Measurements from ENCODE around the gene CYRIA.

Gene CYRIA

GRCh38 chr2:16653799-16654198 lies 11.8 kb downstream of the CYRIA start:
- TF ChIP-seq CTCF (IDR thresholded peaks at IDR 0.05; ENCODE audit: low read length) (no peak), EZH2 (IDR thresholded peaks at IDR 0.05; ENCODE audit: borderline replicate concordance, low read length) (no peak)
- Histone ChIP-seq H3K4me1 (ENCODE audit: insufficient read depth, low read length, severe bottlenecking) (peaks cover 94% of the 10 kb centered on the region), H3K9ac (ENCODE audit: low read length) (no peak overlapping the region; the same call in 1 of the 2 replicates), H3K9me2 (ENCODE audit: low read depth, low read length) (no peaks in the 10 kb centered on the region), H3K27ac (ENCODE audit: low read depth, low read length, poor library complexity, severe bottlenecking) (peak overlapping the region; percentile 75), H2AFZ (ENCODE audit: low read length) (no peak overlapping the region), H3K36me3 (ENCODE audit: insufficient read depth, low read length) (no peaks in the 10 kb centered on the region), H3K4me2 (ENCODE audit: low read length) (peak overlapping the region; percentile 25; the same call in 1 of the 2 replicates), H3K9me3 (ENCODE audit: low read length) (no peaks in the 10 kb centered on the region), H4K20me1 (ENCODE audit: insufficient read depth, low read length) (no peaks in the 10 kb centered on the region), H3K27me3 (ENCODE audit: insufficient read depth, low read length) (no peaks in the 10 kb centered on the region), H3F3A (ENCODE audit: insufficient read depth, low read length) (no peaks in the 10 kb centered on the region), H3K4me3 (ENCODE audit: low read depth, low read length, poor library complexity, severe bottlenecking) (no peak overlapping the region), H3K79me2 (ENCODE audit: insufficient read depth, low read length) (no peaks in the 10 kb centered on the region)

- Histone ChIP-seq H3K79me2 (ENCODE audit: insufficient read depth, low read length) (no peaks in the 10 kb centered on the region), H3K27ac (ENCODE audit: low read depth, low read length, poor library complexity, severe bottlenecking) (peak overlapping the region; percentile 75), H3K4me1 (ENCODE audit: insufficient read depth, low read length, severe bottlenecking) (peaks cover 94% of the 10 kb centered on the region)
These were observed 12.6 kb downstream of the CYRIA start for GRCh38 chr2:16653083-16653375.

GRCh38 chr2:16652296-16653082 lies 13.1 kb downstream of the CYRIA start:
- Histone ChIP-seq H3F3A (ENCODE audit: insufficient read depth, low read length) (no peaks in the 10 kb centered on the region), H3K27me3 (ENCODE audit: insufficient read depth, low read length) (no peaks in the 10 kb centered on the region), H3K9ac (ENCODE audit: low read length) (peak overlapping the region; percentile 3; the same call in 1 of the 2 replicates), H3K4me3 (ENCODE audit: low read depth, low read length, poor library complexity, severe bottlenecking) (no peak overlapping the region), H3K9me2 (ENCODE audit: low read depth, low read length) (no peaks in the 10 kb centered on the region), H3K79me2 (ENCODE audit: insufficient read depth, low read length) (no peaks in the 10 kb centered on the region), H3K36me3 (ENCODE audit: insufficient read depth, low read length) (no peaks in the 10 kb centered on the region), H3K4me1 (ENCODE audit: insufficient read depth, low read length, severe bottlenecking) (peaks cover 94% of the 10 kb centered on the region), H3K9me3 (ENCODE audit: low read length) (no peaks in the 10 kb centered on the region), H3K4me2 (ENCODE audit: low read length) (peak overlapping the region; percentile 14; the same call in 1 of the 2 replicates), H4K20me1 (ENCODE audit: insufficient read depth, low read length) (no peaks in the 10 kb centered on the region), H3K27ac (ENCODE audit: low read depth, low read length, poor library complexity, severe bottlenecking) (peak overlapping the region; percentile 75), H2AFZ (ENCODE audit: low read length) (no peak overlapping the region)
- no peak for TF ChIP-seq EZH2 (IDR thresholded peaks at IDR 0.05; ENCODE audit: borderline replicate concordance, low read length)
- TF ChIP-seq CTCF (IDR thresholded peaks at IDR 0.05; ENCODE audit: low read length) = no peak

More at GRCh38 chr2:16653083-16653375, 12.6 kb downstream of the CYRIA start:
- TF ChIP-seq CTCF (IDR thresholded peaks at IDR 0.05; ENCODE audit: low read length) = no peak
- TF ChIP-seq EZH2 (IDR thresholded peaks at IDR 0.05; ENCODE audit: borderline replicate concordance, low read length) = no peak
- Histone ChIP-seq H3K4me2 (ENCODE audit: low read length) (peak overlapping the region; percentile 14; the same call in 1 of the 2 replicates), H3K4me3 (ENCODE audit: low read depth, low read length, poor library complexity, severe bottlenecking) (no peak overlapping the region), H3F3A (ENCODE audit: insufficient read depth, low read length) (no peaks in the 10 kb centered on the region), H3K9me2 (ENCODE audit: low read depth, low read length) (no peaks in the 10 kb centered on the region), H3K9me3 (ENCODE audit: low read length) (no peaks in the 10 kb centered on the region), H3K27me3 (ENCODE audit: insufficient read depth, low read length) (no peaks in the 10 kb centered on the region), H3K9ac (ENCODE audit: low read length) (no peak overlapping the region; the same call in 1 of the 2 replicates), H3K36me3 (ENCODE audit: insufficient read depth, low read length) (no peaks in the 10 kb centered on the region), H2AFZ (ENCODE audit: low read length) (no peak overlapping the region), H4K20me1 (ENCODE audit: insufficient read depth, low read length) (no peaks in the 10 kb centered on the region)
